Measurements from ENCODE around the gene KRT77.

KRT77 gene

GRCh38 chr12:52650520-52651081 lies 52.7 kb downstream of the KRT77 start:
- DNase-seq = no peak

GRCh38 chr12:52649066-52649465 lies 54.3 kb downstream of the KRT77 start:
- DNase-seq = no peak

- no peak for DNase-seq
These were observed 55.2 kb downstream of the KRT77 start for GRCh38 chr12:52648012-52648550.

- no peak for DNase-seq
These were observed 55.7 kb downstream of the KRT77 start for GRCh38 chr12:52647601-52648000.

GRCh38 chr12:52646613-52647012 lies 56.7 kb downstream of the KRT77 start:
- no peak for DNase-seq

GRCh38 chr12:52645982-52646381 lies 57.3 kb downstream of the KRT77 start:
- no peak for DNase-seq

GRCh38 chr12:52645120-52645761 lies 58.1 kb downstream of the KRT77 start:
- no peak for DNase-seq

GRCh38 chr12:52644078-52644415 lies 59.3 kb downstream of the KRT77 start:
- no peak for DNase-seq

GRCh38 chr12:52643233-52644077 lies 59.9 kb downstream of the KRT77 start:
- no peak for DNase-seq

GRCh38 chr12:52641468-52641867 lies 61.9 kb downstream of the KRT77 start:
- DNase-seq = no peak
